GM19240 (cell line): ENCODE results near the gene ATG16L2.
"Not testable (repeated sequence)": the region's sequence is repeated elsewhere in the genome, so short reads cannot be mapped to it uniquely, and the experiment has no call there.

ENCODE experiments used
- DNase-seq: peaks from one replicate; pipeline ENCODE4 v3.0.0; 2011; ENCODE audit warnings: low spot score; ENCODE audit not compliant: insufficient read length

ATG16L2 gene

GRCh38 chr11:72778535-72779494, 35.4 kb upstream of the ATG16L2 start:
- DNase-seq, result no peak

GRCh38 chr11:72779495-72780128, 34.6 kb upstream of the ATG16L2 start:
- no peak for DNase-seq

- DNase-seq, result no peak
Measured at GRCh38 chr11:72780296-72781062, 33.7 kb upstream of the ATG16L2 start.

GRCh38 chr11:72781063-72781312, 33.2 kb upstream of the ATG16L2 start:
- DNase-seq, result no peak

- DNase-seq, result no peak
Measured at GRCh38 chr11:72781313-72782080, 32.7 kb upstream of the ATG16L2 start.

- no peak for DNase-seq
Measured at GRCh38 chr11:72782081-72782920, 31.9 kb upstream of the ATG16L2 start.

GRCh38 chr11:72783144-72783905, 30.9 kb upstream of the ATG16L2 start:
- DNase-seq, result peak; percentile 2

- DNase-seq, result peak; percentile 0
Measured at GRCh38 chr11:72784662-72785061, 29.5 kb upstream of the ATG16L2 start.

GRCh38 chr11:72786305-72787215, 27.7 kb upstream of the ATG16L2 start:
- peak; percentile 0 for DNase-seq

GRCh38 chr11:72787216-72788104, 26.8 kb upstream of the ATG16L2 start:
- peak; percentile 83 for DNase-seq

- peak; percentile 0 for DNase-seq
Measured at GRCh38 chr11:72788241-72788640, 26.0 kb upstream of the ATG16L2 start.

- DNase-seq, result no peak
Measured at GRCh38 chr11:72789493-72790131, 24.6 kb upstream of the ATG16L2 start.

GRCh38 chr11:72791228-72791627, 23.0 kb upstream of the ATG16L2 start:
- DNase-seq, result not testable (repeated sequence)

- DNase-seq, result no peak
Measured at GRCh38 chr11:72792437-72793021, 21.7 kb upstream of the ATG16L2 start.

GRCh38 chr11:72793076-72793424, 21.2 kb upstream of the ATG16L2 start:
- no peak for DNase-seq

- peak; percentile 96 for DNase-seq
Measured at GRCh38 chr11:72793425-72794367, 20.5 kb upstream of the ATG16L2 start, which contains the start of gene STARD10. TSS of gene STARD10 (minus strand) at chr11:72794047. CDS start at chr11:72781181, 12,866 bp downstream.
